Measurements from ENCODE around the gene IL4I1. TPM values are rescaled to one million over a fixed set of nuclear protein-coding genes. Genes with fewer than 3 reads are reported as not detected.

The IL4I1 gene
- total and polyA plus RNA-seq, 2 of the 8 experiments (the other 6 are each of a cell fraction or from before 2014, with no cell fraction given): 0.41 to 0.76 TPM

GRCh38 chr19:49877020-49877878, 19.4 kb downstream of the IL4I1 start, which contains the start of the genes AKT1S1 and TBC1D17 (continued):
- TF ChIP-seq RAD21 (IDR thresholded peaks at IDR 0.05 in 1 of 2, conservative IDR thresholded peaks at IDR 0.05 in 1 of 2; ENCODE audit: low read depth in 2 of 2, low read length in 2 of 2) (no peak), EP300 (IDR thresholded peaks at IDR 0.05; ENCODE audit: borderline replicate concordance in 1 of 2, low read depth in 2 of 2, low read length in 2 of 2) (peak in 1 of 2 experiments; percentile 100; a peak in 2 of 3 replicates), TAF7 (optimal IDR thresholded peaks at IDR 0.05; ENCODE audit: borderline replicate concordance, low read depth, low read length) (peak; percentile 83), JUND (IDR thresholded peaks at IDR 0.05; ENCODE audit: low read length) (peak; percentile 95), HDAC6 (IDR thresholded peaks at IDR 0.05; ENCODE audit: low read depth, low read length) (no peak), BCL11A (IDR thresholded peaks at IDR 0.05; ENCODE audit: low read depth in 2 of 2, low read length in 2 of 2) (no peak), SP1 (IDR thresholded peaks at IDR 0.05; ENCODE audit: low read depth, low read length) (peak; percentile 71), RXRA (IDR thresholded peaks at IDR 0.05; ENCODE audit: insufficient read depth, low read depth, low read length) (no peak), CTBP2 (IDR thresholded peaks at IDR 0.05; ENCODE audit: borderline replicate concordance, insufficient read depth, insufficient read length, low read length) (no peak), CHD2 (IDR thresholded peaks at IDR 0.05; ENCODE audit: low read length) (peak; percentile 85), ASH2L (IDR thresholded peaks at IDR 0.05; ENCODE audit: low read length) (peak; percentile 19), SP2 (IDR thresholded peaks at IDR 0.05; ENCODE audit: low read length) (no peak), GTF2F1 (IDR thresholded peaks at IDR 0.05; ENCODE audit: borderline replicate concordance, low read depth, low read length) (no peak), SP4 (IDR thresholded peaks at IDR 0.05; ENCODE audit: low read length) (peak; percentile 83), POLR2A (IDR thresholded peaks at IDR 0.05; ENCODE audit: control extremely low read depth in 1 of 2, low read depth in 2 of 2, low read length in 2 of 2) (peak; percentile 83 to 90), CTCF (IDR thresholded peaks at IDR 0.05; ENCODE audit: control extremely low read depth in 1 of 3, insufficient read depth in 1 of 3, low read depth in 1 of 3, low read length in 3 of 3) (no peak), CBX8 (IDR thresholded peaks at IDR 0.05; ENCODE audit: borderline replicate concordance, low read depth, low read length) (no peak), USF2 (IDR thresholded peaks at IDR 0.05; ENCODE audit: low read length) (peak; percentile 97), MAX (IDR thresholded peaks at IDR 0.05) (peak; percentile 95), MAFK (IDR thresholded peaks at IDR 0.05; ENCODE audit: low read depth, low read length) (no peak; the same call in 1 of the 2 replicates)

Measured in H1 (cell line).